HG02884 (cell line): ENCODE results near the gene GPR26.

Source experiments
- ATAC-seq: cut with Tn5 transposase; IDR thresholded peaks from one replicate; pipeline ENCODE4 v1.9.1; 2021; ENCODE audit warnings: mild to moderate bottlenecking, moderate library complexity; ENCODE audit not compliant: unreplicated experiment

The GPR26 gene

DNA sequence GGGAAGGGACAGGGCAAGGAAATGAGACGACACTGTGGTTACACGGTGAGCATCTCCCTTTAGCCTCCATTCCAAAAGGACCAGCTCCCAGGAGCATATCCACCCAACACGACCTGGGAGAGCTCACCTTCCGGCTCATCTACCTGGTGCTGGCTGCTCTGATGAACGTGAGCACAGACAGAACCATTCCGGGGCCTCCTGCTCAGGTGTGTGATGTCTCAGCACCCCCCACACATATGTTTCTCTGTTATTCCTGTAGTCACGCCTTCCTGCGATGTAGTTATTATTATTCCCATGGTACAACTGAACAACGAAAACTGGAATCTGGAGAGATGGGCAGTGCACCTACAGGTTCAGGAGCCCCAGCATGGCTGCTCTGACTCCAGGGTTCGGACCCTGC lies 20.5 kb upstream of the GPR26 start:
- no peak for ATAC-seq

DNA sequence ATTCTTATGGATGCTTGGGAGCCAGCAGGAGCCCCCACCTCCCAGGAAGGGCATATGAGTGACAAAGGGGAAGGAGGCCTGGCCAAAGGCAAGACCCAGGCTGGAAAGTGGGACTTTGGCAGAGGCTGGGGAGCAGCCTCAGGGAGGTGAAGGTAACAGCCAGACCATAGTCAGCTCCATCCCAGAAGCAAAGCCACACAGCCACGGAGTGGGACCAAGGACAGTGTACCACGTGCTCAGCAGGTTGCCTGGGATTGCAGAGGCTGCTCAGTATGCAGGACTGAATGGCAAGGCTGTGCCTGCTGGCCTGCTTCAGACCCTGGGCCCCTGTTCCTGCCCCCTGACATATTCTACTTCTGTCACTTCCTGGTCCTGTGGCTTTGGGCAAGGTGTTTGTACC lies 17.6 kb upstream of the GPR26 start:
- ATAC-seq: no peak

DNA sequence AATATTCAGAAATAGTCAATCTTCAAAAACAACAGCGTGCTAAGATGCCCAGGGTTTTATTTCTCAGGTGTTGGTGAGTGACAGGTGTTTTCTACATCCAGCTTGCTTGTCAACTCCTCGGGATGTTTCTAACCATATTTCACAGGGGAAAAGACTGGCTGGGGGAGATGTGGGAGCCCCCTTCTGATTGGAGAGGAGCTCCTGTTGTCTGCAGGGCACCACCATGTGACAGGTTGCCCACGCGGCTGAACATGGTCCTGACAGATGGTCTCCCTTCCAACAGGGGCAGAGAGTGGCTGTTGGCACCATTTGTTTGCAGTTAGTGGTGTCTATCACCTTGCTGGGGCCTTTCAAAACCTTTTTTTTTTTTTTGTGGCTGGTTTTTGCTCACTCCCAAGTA lies 16.5 kb upstream of the GPR26 start:
- ATAC-seq: no peak

DNA sequence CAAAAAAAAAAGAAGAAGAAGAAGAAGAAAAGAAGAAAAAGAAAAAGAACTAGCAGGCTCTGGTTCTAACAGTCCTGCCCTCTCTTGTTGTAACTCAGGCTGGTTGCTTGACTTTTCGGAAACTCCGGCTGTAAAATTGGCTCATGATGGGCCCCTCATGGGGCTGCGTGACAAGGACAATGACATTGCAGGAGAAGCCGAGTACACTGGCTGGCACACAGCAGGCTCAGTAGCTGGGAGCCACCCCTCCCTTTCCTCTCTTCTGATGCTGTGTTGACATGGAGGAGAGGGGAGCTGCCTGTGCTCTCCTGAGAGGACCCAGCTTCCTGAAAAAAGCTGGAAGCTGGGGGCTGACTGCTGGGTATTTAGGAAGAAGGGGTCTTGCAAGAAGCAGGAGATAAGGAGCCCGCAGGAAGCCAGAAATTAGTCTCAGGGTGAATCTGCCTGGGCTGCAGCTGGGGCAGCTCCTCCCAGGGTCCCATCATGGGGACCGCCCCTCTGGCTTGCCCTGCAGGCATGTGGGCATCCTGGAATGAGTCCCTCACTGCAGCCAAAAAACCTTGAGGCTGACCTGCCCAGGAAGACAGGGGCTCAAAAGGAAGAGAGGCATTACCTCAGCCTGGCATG lies 14.6 kb upstream of the GPR26 start:
- ATAC-seq: no peak

DNA sequence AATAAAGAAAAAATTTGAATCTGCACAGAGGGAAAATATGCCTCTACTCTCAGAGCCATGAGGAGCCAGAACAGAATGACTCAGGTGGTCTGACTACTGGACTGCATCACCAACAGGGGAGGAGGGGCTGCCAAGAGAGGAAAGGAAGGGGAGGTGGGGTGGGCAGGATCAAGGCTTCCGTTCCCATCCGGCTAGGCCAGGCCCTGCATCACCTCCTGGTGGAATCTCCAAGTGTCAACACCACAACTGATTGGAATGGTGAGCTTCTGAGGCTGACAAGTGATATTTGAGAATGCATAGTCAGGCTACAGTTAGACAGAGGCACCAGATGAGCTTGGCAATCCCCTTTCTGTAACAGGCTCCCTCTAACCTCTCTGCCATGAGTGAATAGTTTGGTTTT lies 10.4 kb upstream of the GPR26 start:
- no peak for ATAC-seq

DNA sequence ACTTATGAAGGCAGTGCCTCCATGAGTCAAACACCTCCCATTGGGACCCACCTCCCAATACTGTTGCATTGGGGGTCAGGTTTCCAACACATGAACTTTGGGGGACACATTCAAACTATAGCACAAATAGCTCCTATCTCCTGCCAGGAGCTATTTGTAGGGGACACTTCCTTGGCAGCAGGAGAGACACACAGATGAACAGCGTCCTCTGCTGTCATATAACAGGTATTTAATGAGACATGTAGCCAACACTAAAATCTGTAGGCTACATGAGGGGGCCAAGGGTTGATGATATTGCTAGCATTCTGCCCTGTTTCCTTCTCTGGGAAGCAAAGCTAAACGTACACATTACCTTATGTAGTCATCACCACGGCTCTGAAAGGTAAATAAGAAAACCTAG lies 2.6 kb upstream of the GPR26 start:
- ATAC-seq: no peak

DNA sequence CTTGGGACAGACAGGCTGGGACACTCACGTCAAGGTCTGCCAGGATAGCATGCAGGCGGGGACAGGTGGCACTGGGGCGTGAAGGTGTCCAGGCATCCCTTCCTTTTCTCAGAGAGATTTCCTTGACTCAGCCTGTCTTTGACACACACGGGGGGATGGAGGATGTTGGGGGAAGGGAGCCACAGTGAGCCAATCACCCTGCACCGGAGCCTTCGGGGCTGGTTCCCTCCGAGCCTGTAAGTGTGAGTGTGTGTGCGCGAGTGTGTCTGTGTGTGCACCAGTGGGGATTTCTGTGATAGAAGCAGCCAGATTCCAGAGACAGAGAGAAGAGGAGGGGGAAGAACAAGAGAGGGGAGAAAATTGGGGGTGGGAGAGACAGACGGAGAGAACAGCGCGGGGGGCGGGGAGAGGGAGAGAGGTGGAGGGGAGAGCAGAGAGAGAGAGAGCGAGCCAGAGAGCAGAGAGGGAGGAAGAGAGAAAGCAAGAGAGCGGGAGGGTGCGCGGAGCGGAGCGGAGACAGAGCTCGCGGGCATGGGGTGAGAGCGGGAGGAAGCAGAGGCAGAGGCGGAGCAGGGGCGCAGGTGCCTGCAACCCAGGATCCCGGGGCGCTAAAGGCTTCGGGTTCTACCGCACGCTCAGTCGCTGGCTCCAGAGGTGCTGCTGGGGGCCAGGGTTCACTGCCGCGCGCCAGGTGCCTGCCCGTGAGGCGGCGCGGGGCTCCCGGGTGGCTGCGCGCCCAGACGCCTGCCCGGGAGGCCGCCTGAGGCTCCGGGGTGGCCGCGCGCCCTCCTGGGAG lies 466 bp upstream of the GPR26 start:
- ATAC-seq: no peak

DNA sequence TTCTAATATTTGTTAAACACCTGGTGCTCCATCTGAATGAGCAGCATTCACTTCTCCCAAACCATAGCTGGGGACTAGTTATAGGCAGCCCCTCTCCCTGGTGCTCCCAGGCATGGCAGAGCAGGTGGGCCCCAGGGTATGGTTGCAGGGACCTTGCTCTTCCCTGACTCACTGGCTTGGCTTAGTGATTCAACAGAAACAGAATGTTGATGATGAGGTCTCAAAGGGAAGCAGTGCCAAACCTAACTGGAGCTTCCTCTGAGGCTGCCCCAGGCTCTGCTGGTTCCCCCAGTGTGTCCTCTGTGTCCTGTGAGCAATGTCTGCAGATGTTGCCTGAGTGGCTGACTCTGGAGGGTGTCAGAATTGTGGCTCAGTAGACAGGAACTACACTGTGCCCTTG lies 3.7 kb downstream of the GPR26 start:
- no peak for ATAC-seq

DNA sequence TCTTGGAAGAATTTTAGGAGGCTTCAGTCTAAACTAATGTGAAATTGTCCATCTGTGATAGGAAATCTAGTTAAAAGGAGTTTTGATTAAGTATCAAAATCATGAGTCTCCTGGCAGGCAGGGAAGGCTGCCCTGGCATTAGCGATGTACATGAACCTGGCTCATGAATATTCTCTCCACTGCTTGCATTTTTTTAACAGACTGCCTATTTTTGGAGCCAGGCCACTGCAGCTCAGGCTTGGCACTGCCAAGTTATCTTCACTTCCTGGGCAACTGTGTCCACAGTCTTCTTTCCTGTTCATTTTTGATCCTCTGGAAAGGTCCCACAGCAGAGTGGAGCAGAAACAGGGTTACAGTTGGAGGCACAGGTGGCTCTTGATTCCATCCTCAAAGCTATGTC lies 7.0 kb downstream of the GPR26 start:
- ATAC-seq: no peak

DNA sequence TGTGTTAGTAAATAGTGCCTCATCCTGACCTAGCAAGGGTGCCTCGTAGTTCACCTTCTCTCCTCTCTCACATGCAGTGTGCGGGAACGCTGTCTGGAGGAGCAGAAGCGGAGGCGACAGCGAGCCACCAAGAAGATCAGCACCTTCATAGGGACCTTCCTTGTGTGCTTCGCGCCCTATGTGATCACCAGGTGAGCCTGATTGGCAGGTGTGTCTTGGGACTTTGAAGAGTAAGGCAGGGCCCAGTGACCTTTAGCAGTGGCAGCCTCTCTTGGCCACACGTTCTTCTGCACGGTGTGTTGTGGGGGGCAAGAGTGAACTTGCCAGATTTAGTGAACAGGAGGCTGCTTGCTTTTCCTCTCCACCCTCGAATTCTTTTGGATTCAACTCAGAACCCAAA lies 8.6 kb downstream of the GPR26 start:
- ATAC-seq: no peak

DNA sequence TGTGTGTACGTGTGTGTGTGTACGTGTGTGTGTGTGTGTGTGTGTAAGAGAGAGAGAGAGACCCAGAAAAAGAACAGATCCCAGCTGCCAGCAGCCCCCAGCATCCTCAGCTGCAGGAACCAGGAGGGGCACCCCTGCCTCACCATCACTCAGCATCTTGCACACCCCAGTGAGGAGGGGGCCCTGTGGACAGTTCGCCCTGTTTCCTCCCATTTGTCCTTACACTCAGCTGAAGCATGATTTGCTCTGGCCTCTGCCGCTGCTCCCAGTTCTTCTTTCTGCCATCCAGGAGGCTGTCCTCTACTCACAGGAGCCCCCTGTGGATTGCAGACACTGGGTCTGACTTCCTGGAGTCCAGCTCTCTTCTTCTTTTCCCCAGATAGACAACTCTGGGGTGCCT lies 9.7 kb downstream of the GPR26 start:
- ATAC-seq: no peak

DNA sequence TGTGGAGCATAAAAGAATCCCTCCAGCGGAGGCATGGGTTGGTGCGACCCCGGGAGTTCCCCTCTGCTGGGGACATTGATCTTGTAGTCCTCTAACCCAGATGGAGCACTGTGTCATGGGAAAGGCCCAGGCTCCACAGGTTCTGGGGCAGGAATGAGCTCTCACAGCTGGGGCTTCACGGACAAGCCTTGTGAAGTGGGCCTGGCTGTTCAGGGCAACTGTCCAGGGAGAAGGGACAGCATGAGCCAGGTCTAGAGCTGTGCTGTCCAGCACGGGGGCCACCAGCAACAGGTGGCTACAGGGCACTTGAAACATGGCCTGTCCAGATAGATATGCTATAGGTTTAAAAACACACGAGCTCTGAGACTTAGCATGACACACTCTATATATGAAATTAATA lies 11.4 kb downstream of the GPR26 start:
- no peak for ATAC-seq

DNA sequence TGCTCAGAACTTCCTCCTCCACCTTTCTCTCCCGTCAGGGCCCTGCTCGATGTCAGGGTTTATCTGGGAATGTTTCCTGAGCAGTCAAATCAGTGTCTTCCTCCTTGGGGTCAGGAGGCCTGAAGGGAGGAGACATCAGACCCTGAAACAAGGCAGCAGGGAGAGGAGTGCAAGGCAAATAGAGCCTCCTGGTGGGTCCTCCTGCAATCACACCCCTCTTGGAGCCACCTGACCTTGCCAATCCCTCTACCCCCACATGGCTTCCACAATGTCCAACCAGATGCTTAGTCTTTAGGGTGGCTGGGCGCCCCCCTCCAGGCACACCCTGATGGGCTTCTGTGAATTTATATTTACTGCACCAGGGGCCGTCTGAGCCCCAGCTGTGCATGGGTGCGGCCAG lies 12.2 kb downstream of the GPR26 start:
- ATAC-seq: no peak

DNA sequence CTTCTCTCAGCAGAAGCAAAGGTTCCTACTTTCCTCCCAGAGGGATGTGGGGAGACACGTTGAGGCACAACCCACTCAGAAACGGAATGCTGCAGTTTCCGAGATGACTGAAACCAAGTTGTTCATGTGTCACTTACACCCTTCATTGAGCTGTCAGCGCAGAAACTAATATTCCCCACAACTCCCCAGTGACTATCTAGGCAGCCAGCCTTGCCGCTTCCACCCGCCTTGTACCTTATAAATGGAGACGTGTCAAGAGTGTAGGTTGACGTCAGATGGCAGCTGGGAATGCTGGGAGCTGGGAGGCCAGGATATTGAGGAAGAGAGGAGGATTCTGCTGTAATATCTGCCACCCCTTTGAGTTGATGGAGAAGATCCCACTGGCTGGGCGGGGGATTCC lies 15.1 kb downstream of the GPR26 start:
- no peak for ATAC-seq

DNA sequence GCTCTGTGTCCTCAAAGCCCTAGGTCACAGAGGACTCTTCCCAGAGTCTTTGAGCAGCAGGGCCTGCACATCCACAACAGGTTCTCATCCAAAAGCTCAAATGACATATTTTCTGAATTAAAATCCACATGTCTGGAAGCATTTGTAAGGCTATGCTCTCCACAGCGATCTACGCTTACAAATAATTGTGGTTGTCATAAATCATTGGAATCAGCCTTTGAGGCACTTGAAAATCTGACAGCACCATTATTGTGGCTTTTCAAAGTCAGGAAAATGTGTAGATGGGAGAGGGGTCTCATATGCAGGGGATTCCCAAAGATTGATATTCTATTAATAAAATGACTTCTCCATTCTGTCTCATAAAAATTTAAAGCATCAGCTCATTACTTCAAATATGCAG lies 16.3 kb downstream of the GPR26 start:
- ATAC-seq: no peak

DNA sequence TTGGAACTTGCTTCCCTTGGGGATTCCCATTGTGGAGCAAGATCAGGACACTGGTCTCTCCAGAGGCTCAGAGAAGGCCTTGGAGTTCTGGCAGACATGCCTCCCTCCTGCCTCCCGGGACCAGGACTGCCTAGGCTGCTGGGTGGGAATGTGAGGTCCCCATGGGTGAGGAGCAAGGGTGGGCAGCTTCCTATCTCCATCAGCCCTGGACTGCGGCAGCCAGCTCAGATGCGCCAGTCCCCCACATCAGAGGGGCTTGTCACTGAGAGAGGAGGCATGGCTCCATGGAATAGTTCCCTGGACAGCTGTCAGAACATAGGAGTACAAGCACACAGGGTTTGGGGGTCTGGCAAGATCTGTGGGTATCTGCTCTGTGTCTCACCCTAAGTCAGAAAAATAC lies 17.3 kb downstream of the GPR26 start:
- ATAC-seq: no peak

DNA sequence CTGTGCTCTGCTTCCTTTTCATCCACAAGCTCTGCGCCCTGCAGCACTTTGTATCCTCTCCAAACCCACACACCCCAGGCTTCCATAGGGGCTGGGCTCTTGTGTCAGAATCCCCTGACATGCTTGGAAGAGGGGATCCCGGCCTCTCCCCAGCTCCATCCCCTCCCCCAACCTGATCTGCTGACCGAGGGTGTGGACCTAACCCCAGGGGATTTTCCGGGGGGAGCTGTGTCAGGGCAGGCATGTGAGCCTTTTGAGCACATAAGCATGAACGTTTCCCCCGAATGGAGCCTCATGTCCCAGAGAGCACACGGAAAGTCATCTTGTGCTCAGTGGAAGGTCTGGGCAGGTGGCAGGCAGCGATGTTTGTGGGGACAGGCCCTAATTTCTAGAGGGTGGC lies 17.7 kb downstream of the GPR26 start:
- no peak for ATAC-seq

DNA sequence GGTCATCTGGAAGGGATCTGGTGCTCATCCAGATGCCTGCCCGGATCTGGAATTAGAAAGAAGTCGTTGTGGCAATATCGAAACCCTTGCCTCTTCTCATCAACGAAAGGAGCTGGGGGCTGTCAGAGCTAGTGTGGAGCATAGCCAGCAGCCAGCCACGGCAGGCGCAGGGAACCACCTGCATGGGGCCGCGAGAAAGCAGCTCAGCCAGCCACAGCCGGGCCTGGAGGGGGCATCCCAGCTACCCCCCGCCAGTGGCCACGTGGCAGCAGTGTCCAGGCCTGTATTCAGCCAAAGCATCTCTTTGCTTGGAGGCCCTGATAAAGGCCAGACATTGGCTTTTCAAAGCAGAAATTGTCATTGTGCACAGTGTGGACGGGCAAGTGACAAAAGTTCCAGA lies 19.1 kb downstream of the GPR26 start:
- no peak for ATAC-seq

DNA sequence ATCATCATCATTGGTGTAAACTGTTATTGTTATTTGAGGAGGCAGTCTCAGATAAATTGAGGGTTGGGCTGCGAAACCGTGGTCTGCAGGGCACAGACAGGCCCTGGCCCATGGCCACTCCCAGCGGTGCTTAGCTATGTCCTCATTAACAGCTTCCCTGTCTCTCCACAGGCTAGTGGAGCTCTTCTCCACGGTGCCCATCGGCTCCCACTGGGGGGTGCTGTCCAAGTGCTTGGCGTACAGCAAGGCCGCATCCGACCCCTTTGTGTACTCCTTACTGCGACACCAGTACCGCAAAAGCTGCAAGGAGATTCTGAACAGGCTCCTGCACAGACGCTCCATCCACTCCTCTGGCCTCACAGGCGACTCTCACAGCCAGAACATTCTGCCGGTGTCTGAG lies 21.6 kb downstream of the GPR26 start:
- no peak for ATAC-seq

DNA sequence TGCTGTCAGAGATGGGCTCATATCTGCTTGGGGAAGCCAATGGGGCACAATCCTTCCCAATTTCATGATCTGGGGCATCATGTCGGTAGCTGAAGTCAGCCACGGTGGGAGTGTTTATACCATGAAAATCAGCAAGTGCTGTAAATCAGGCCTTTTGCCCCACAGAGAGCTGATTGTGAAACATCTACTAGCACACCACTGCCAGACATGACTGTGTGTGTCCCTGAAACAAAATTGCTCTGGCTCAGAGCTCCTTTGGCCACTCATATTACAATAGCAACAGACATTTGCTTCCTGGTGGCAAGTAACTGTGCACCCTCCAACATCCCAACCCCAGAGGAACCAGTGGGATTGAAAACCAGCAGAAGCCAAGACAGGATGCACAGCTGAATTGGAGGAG lies 23.7 kb downstream of the GPR26 start:
- no peak for ATAC-seq

DNA sequence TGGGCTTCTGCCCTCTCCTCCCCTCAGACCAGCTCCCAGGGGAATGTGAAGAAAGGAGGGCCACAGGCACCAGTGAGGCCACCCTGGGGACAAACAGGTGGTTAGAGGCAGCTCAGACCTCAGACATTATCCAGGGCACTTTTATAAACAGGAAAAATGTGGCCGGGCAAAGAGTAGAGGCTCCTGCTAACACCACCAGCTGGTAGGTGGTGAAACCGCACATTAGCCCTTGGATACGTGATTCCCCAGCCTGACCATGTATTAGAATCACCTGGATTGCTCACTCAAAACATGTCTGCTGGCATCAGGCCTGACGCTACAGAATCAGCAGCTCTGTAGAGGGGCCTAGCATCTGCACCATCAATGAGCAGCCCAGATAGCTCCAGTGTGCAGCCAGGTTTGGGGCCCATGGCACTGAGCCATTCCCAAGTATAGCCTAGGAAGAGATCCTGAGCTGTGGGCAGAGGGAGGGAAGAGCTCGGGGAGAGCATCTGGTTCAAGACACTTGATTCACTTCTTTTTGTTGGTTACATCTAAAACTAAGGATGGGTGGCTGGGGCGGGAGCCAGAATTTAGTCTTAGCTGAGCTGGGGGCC lies 37.1 kb downstream of the GPR26 start:
- ATAC-seq: no peak

DNA sequence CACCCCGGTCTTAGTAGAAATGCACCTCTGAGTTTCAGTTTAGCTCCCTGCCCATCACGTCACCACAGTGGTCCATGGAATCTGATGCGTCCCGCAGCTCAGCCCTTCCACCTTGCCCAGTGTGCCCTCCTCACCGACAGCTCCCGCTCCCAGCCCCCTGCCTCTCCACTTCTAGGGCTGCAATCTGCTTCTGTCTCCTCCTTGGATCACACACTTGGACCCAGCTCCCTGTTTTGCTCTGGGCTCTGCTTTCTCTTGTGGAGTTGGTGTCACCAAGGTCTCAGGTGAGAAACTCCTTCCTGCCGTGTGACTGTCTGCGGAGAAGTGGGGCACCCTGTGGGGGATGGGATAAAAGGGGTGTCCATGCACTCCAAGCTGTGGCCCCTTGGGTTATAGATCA lies 37.9 kb downstream of the GPR26 start:
- no peak for ATAC-seq

DNA sequence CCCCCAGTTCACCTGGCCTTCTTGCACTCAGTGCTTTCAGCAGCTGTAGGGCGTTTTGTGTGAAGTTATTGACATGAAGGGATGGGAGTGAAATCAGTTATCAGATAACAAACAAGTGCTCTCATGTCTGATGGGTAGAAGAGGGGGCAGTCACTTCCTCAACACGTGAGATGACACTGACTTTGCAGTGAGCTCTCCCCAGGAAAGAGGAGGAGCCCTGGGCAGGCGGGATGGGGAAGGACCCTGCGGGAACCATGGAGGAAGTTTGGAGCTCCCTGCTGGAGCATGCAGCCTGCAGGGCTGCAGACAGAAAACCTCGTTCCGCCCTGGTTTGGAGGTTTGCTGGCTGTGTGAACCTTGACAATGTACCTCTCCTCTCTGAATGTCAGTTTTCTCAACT lies 38.7 kb downstream of the GPR26 start:
- no peak for ATAC-seq
